ENCODE measurements around the gene MAD2L1BP. TPM values are rescaled to one million over a fixed set of nuclear protein-coding genes. Genes with fewer than 3 reads are reported as not detected.

The MAD2L1BP gene
- total RNA-seq, 6 experiments from 2014 or later, result 23.6 to 26.7 (median 26.4) TPM

DNA sequence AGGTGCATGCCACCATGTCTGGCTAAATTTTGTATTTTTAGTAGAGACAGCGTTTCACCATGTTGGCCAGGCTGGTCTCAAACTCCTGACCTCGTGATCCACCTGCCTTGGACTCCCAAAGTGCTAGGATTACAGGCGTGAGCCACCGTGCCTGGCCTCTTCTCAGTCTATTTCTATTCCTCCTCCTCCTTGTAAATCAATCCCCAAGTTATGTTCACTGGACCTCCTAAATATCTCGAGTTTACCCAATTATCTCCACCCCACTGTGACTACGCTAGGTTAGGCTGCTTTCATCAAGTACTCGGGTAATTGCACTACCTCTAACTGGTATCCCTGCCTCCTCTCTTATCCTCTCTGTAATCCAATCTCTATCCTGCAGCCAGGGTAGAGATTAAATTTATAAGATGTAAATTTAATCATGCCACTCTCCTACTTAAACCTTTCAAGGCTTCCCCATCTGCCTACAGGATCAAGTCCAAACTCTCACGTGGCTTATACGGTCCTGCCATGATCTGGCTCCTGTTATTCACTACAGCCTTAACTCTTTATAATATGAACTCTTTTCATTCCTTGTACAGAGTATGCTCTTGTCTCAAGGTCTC, 837 bp upstream of the MAD2L1BP start:
- Mint-ChIP-seq H3K27me3 (ENCODE audit: insufficient read depth) (peaks cover 5% of the 10 kb centered on the region; the same call in 1 of the 2 replicates), H3K9me3 (no peaks in the 10 kb centered on the region), H3K4me1 (ENCODE audit: low read depth) (peaks cover 37% of the 10 kb centered on the region), H3K36me3 (ENCODE audit: low read depth) (peaks cover 24% of the 10 kb centered on the region), H3K4me3 (peak overlapping the region; percentile 100; the same call in 1 of the 2 replicates), H3K27ac (peak overlapping the region; percentile 93; the same call in 1 of the 2 replicates)
- TF ChIP-seq, protein P1, sequence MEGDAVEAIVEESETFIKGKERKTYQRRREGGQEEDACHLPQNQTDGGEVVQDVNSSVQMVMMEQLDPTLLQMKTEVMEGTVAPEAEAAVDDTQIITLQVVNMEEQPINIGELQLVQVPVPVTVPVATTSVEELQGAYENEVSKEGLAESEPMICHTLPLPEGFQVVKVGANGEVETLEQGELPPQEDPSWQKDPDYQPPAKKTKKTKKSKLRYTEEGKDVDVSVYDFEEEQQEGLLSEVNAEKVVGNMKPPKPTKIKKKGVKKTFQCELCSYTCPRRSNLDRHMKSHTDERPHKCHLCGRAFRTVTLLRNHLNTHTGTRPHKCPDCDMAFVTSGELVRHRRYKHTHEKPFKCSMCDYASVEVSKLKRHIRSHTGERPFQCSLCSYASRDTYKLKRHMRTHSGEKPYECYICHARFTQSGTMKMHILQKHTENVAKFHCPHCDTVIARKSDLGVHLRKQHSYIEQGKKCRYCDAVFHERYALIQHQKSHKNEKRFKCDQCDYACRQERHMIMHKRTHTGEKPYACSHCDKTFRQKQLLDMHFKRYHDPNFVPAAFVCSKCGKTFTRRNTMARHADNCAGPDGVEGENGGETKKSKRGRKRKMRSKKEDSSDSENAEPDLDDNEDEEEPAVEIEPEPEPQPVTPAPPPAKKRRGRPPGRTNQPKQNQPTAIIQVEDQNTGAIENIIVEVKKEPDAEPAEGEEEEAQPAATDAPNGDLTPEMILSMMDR (IDR thresholded peaks at IDR 0.05), result no peak
- DNase-seq, result no peak

DNA sequence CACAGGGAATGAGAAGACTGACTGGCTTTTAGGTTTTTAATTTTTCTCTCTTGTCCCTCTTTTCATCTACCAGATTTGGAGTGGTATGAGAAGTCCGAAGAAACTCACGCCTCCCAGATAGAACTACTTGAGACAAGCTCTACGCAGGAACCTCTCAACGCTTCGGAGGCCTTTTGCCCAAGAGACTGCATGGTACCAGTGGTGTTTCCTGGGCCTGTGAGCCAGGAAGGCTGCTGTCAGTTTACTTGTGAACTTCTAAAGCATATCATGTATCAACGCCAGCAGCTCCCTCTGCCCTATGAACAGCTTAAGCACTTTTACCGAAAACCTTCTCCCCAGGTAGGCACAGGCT, 644 bp downstream of the MAD2L1BP start:
- H3K4me3 Mint-ChIP-seq, result peak overlapping the region; percentile 100
- no peaks in the 10 kb centered on the region for H3K9me3 Mint-ChIP-seq
- no peak for DNase-seq
- H3K36me3 Mint-ChIP-seq (ENCODE audit: low read depth), result peaks cover 33% of the 10 kb centered on the region
- peaks cover 24% of the 10 kb centered on the region for H3K4me1 Mint-ChIP-seq (ENCODE audit: low read depth)
- H3K27me3 Mint-ChIP-seq (ENCODE audit: insufficient read depth), result no peaks in the 10 kb centered on the region; the same call in 1 of the 2 replicates
- TF ChIP-seq, protein P1 (IDR thresholded peaks at IDR 0.05), result no peak
- peak overlapping the region; percentile 93 for H3K27ac Mint-ChIP-seq

DNA sequence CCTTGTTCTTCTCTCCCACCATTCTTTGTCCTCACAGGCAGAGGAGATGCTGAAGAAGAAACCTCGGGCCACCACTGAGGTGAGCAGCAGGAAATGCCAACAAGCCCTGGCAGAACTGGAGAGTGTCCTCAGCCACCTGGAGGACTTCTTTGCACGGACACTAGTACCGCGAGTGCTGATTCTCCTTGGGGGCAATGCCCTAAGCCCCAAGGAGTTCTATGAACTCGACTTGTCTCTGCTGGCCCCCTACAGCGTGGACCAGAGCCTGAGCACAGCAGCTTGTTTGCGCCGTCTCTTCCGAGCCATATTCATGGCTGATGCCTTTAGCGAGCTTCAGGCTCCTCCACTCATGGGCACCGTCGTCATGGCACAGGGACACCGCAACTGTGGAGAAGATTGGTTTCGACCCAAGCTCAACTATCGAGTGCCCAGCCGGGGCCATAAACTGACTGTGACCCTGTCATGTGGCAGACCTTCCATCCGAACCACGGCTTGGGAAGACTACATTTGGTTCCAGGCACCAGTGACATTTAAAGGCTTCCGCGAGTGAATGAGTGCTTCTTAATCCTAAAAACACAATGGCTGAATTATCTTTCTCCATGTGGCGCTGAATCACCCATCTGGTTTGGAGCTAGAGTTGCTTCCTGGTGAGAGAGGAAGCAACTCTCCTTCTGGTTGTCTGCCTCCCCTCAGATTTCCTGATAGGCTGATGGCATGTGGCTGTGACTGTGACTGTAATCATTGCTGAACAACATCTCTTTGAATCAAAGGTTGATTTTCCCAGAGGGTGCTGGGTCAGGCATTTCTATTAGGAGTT, 4.6 kb downstream of the MAD2L1BP start:
- no peak overlapping the region for H3K4me3 Mint-ChIP-seq
- TF ChIP-seq, protein P1 (IDR thresholded peaks at IDR 0.05), result no peak
- H3K36me3 Mint-ChIP-seq (ENCODE audit: low read depth), result peaks cover 36% of the 10 kb centered on the region
- no peak overlapping the region for H3K27ac Mint-ChIP-seq
- no peaks in the 10 kb centered on the region; the same call in 1 of the 2 replicates for H3K27me3 Mint-ChIP-seq (ENCODE audit: insufficient read depth)
- H3K9me3 Mint-ChIP-seq, result no peaks in the 10 kb centered on the region
- H3K4me1 Mint-ChIP-seq (ENCODE audit: low read depth), result peaks cover 22% of the 10 kb centered on the region
- DNase-seq, result no peak

DNA sequence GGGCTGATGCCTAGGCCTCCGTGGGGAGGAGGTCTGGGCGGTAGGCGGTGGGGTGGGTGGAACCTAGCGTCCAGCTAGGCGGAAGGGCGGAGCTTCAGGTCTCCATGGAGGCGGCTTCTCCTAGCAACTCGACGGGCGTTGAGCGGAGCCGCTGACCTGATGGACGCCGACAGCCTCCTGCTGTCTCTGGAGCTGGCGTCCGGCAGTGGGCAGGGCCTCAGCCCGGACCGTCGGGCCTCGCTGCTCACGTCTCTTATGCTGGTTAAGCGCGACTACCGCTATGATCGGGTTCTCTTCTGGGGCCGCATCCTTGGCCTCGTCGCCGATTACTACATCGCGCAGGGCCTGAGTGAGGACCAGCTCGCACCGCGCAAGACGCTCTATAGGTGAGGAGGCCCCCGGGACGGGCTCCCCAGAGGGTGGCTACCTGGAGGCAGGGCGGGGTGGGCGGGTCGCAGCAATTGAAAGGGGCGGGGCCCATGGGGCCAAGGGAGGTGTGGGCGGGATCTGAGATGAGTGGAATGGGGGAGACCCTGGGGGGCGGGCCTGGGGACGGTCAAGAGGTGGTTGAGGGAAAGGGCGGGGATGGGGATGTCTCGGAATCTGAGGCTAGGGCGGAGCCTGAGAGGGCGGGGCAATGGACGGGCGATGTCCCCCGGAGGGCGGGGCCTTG, 9.4 kb downstream of the MAD2L1BP start, which contains the start of gene RSPH9:
Gene RSPH9, plus strand, starts transcription at position 97 of the 673 bp plus-strand sequence. Its CDS starts 63 bp downstream, at position 160.
- TF ChIP-seq, protein P1 (IDR thresholded peaks at IDR 0.05), result no peak
- Mint-ChIP-seq H3K4me3 (peak within 1 kb of the TSS; percentile 88), H3K9me3 (no peaks in the 10 kb centered on the region), H3K27ac (peak within 1 kb of the TSS; percentile 55), H3K27me3 (ENCODE audit: insufficient read depth) (peaks cover 5% of the 10 kb centered on the region), H3K36me3 (ENCODE audit: low read depth) (peaks cover 10% of the 10 kb centered on the region), H3K4me1 (ENCODE audit: low read depth) (peaks cover 7% of the 10 kb centered on the region)
- no peak for DNase-seq

DNA sequence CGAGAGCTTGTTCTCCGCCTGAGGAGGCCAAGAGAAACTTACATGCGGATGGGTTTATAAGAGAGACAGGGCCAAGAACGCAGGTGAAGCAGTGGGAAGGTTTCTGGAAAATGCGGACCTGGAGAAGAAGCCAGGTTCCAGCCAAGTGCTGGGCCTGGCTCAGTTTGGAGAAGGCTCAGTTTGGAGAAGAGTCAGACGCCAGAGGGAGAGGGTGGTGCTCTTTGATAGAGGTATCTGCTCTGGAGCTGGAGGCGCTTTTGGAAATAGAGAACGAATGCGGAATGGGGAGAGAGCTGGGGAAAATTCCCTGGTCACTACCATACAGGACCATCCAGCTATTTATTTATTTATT, 9.9 kb downstream of the MAD2L1BP start:
- no peak for DNase-seq
- Mint-ChIP-seq H3K4me3 (peak overlapping the region; percentile 88), H3K36me3 (ENCODE audit: low read depth) (peaks cover 5% of the 10 kb centered on the region), H3K4me1 (ENCODE audit: low read depth) (peaks cover 7% of the 10 kb centered on the region), H3K27me3 (ENCODE audit: insufficient read depth) (peaks cover 5% of the 10 kb centered on the region), H3K9me3 (no peaks in the 10 kb centered on the region), H3K27ac (peak overlapping the region; percentile 24; the same call in 1 of the 2 replicates)
- TF ChIP-seq, protein P1 (IDR thresholded peaks at IDR 0.05), result no peak

All from HFFc6 (cell line).